Osteocyte (in vitro differentiated cells): Measurements from ENCODE around the gene SHMT2. TPM values are rescaled to one million over a fixed set of nuclear protein-coding genes. Genes with fewer than 3 reads are reported as not detected.

Experiments used
- DNase-seq: peaks from one replicate; pipeline ENCODE4 v3.0.0; 2021; ENCODE audit warnings: mixed read lengths; ENCODE audit not compliant: unreplicated experiment; ENCODE audit errors: extremely low spot score
- H3K27ac Mint-ChIP-seq: one replicate; pipeline ENCODE4 v1.8.0; 2021; ENCODE audit warnings: mild to moderate bottlenecking, mixed read lengths; ENCODE audit not compliant: unreplicated experiment
- H3K27me3 Mint-ChIP-seq: one replicate; pipeline ENCODE4 v1.8.0; 2021; ENCODE audit warnings: mixed read lengths; ENCODE audit not compliant: unreplicated experiment
- H3K36me3 Mint-ChIP-seq: one replicate; pipeline ENCODE4 v1.8.0; 2021; ENCODE audit warnings: mixed read lengths; ENCODE audit not compliant: unreplicated experiment
- H3K4me1 Mint-ChIP-seq: one replicate; pipeline ENCODE4 v1.8.0; 2021; ENCODE audit warnings: mixed read lengths; ENCODE audit not compliant: unreplicated experiment
- H3K4me3 Mint-ChIP-seq: one replicate; pipeline ENCODE4 v1.8.0; 2021; ENCODE audit warnings: mild to moderate bottlenecking, moderate library complexity, mixed read lengths; ENCODE audit not compliant: unreplicated experiment
- H3K9me3 Mint-ChIP-seq: one replicate; pipeline ENCODE4 v1.8.0; 2021; ENCODE audit warnings: mixed read lengths; ENCODE audit not compliant: unreplicated experiment
- CTCF ChIP-seq: fragments of 200-600 bp; sonication (generic); IDR thresholded peaks from 2 replicates; pipeline ENCODE4 v1.5.0; 2021; ENCODE audit warnings: antibody characterized with exemption, mild to moderate bottlenecking, moderate library complexity
- total RNA-seq: library from RNA; stranded (reverse); gene quantifications from 2 replicates; pipeline ENCODE4 v1.2.1, GENCODE V29; 2021

SHMT2 gene
- total RNA-seq, 1 donor from 2014 or later = 263 TPM

GRCh38 chr12:57219993-57220754, 9.3 kb upstream of the SHMT2 start:
- no peak overlapping the region for H3K4me3 Mint-ChIP-seq
- H3K4me1 Mint-ChIP-seq = peaks cover 43% of the 10 kb centered on the region

GRCh38 chr12:57220770-57221168, 8.7 kb upstream of the SHMT2 start:
- peaks cover 37% of the 10 kb centered on the region for H3K4me1 Mint-ChIP-seq

More at GRCh38 chr12:57219993-57220754, 9.3 kb upstream of the SHMT2 start:
- H3K9me3 Mint-ChIP-seq = no peaks in the 10 kb centered on the region
- H3K27ac Mint-ChIP-seq = no peak overlapping the region
- peaks cover 13% of the 10 kb centered on the region for H3K27me3 Mint-ChIP-seq
- H3K36me3 Mint-ChIP-seq = peaks cover 3% of the 10 kb centered on the region
- no peak for TF ChIP-seq CTCF
- DNase-seq = no peak

GRCh38 chr12:57221169-57221917, 8.2 kb upstream of the SHMT2 start:
- DNase-seq = no peak
- no peak for TF ChIP-seq CTCF
- no peak overlapping the region for H3K27ac Mint-ChIP-seq
- H3K4me3 Mint-ChIP-seq = no peak overlapping the region
- H3K27me3 Mint-ChIP-seq = peaks cover 13% of the 10 kb centered on the region
- peaks cover 35% of the 10 kb centered on the region for H3K4me1 Mint-ChIP-seq
- H3K9me3 Mint-ChIP-seq = no peaks in the 10 kb centered on the region
- H3K36me3 Mint-ChIP-seq = peaks cover 3% of the 10 kb centered on the region

More at GRCh38 chr12:57220770-57221168, 8.7 kb upstream of the SHMT2 start:
- no peaks in the 10 kb centered on the region for H3K9me3 Mint-ChIP-seq
- H3K36me3 Mint-ChIP-seq = peaks cover 3% of the 10 kb centered on the region
- TF ChIP-seq CTCF = no peak
- no peak for DNase-seq
- peaks cover 13% of the 10 kb centered on the region for H3K27me3 Mint-ChIP-seq
- no peak overlapping the region for H3K27ac Mint-ChIP-seq
- no peak overlapping the region for H3K4me3 Mint-ChIP-seq

- peaks cover 41% of the 10 kb centered on the region for H3K4me1 Mint-ChIP-seq
- H3K36me3 Mint-ChIP-seq = peaks cover 3% of the 10 kb centered on the region
- H3K4me3 Mint-ChIP-seq = no peak overlapping the region
- DNase-seq = no peak
- H3K9me3 Mint-ChIP-seq = no peaks in the 10 kb centered on the region
- peaks cover 13% of the 10 kb centered on the region for H3K27me3 Mint-ChIP-seq
- no peak for TF ChIP-seq CTCF
- no peak overlapping the region for H3K27ac Mint-ChIP-seq
These were observed 7.0 kb upstream of the SHMT2 start for GRCh38 chr12:57222286-57223190.
